K562 (cell line): ENCODE measurements around the gene HDAC1. TPM values are rescaled to one million over a fixed set of nuclear protein-coding genes. Genes with fewer than 3 reads are reported as not detected.

ENCODE experiments used
- ATAC-seq: fragments of 200-7000 bp; cut with Tn5 transposase; 3 replicates; pipeline ENCODE4 v1.9.1; 2020; ENCODE audit warnings: moderate library complexity
- BruUV-seq: library from RNA; stranded (reverse); fragments of 400-500 nt; replicated peaks from 2 replicates; lab custom pipeline; 2021; lab: Mats Ljungman, UMichigan
- CTCF ChIA-PET: fragments of 300-600 bp; formaldehyde crosslinking; extraction: SDS; loops from one replicate; lab custom pipeline; 2021; ENCODE audit warnings: low intra/inter-chr PET ratio; lab: Yijun Ruan, JAX
- POLR2A ChIA-PET: fragments of 300-600, 350-650 bp; sonication (Branson Sonifier 250); formaldehyde crosslinking; extraction: SDS; loops from one replicate; lab custom pipeline; 2021; ENCODE audit warnings: antibody characterized with exemption, inconsistent platforms; lab: Yijun Ruan, JAX
- DNase-seq, 4 experiments: peaks; one replicate each; pipeline versions ENCODE4 v3.0.0 to v3.0.0-alpha.2; 2011 to 2018; ENCODE audit warnings: low spot score in 3 of 4, mixed read lengths in 3 of 4; ENCODE audit errors: extremely low read depth in 1 of 4
- FAIRE-seq: peaks from 2 replicates; lab custom pipeline; 2011; peaks lifted over from hg19 to GRCh38; lab: Jason Lieb, UNC
- H2AFZ ChIP-seq: 2 replicates; pipeline ENCODE4 v1.6.0; 2011; ENCODE audit warnings: low read depth, low read length, control low read depth, inconsistent platforms
- H3K27ac ChIP-seq: fragments of 200-600 bp; 3 replicates; pipeline ENCODE4 v1.8.0; 2011; ENCODE audit warnings: low read depth, mild to moderate bottlenecking, control low read depth, inconsistent platforms, low read length, moderate library complexity, mixed read lengths; ENCODE audit errors: extremely low read depth
- H3K27me3 ChIP-seq, 2 experiments: fragments of 300-600 bp in 1 of 2; 2 replicates in 1 of 2; 3 replicates in 1 of 2; pipeline versions ENCODE4 v1.6.0 to v1.8.0; 2011; ENCODE audit warnings: inconsistent platforms in 2 of 2, low read length in 2 of 2, mild to moderate bottlenecking in 1 of 2, mixed read lengths in 1 of 2, moderate library complexity in 1 of 2; ENCODE audit not compliant: control insufficient read depth in 2 of 2, insufficient read depth in 2 of 2
- H3K36me3 ChIP-seq: fragments of 300-600 bp; 3 replicates; pipeline ENCODE4 v1.8.0; 2011; ENCODE audit warnings: mild to moderate bottlenecking, low read length, inconsistent platforms; ENCODE audit not compliant: control insufficient read depth, insufficient read depth
- H3K4me1 ChIP-seq, 2 experiments: fragments of 200-600 bp in 1 of 2; replicated peaks in 1 of 2; 2 replicates in 1 of 2; 3 replicates in 1 of 2; pipeline versions ENCODE4 v1.5.1 to v1.8.0; 2011; ENCODE audit warnings: inconsistent platforms in 2 of 2, low read length in 2 of 2, mild to moderate bottlenecking in 1 of 2, mixed read lengths in 1 of 2, moderate library complexity in 1 of 2; ENCODE audit not compliant: control insufficient read depth in 2 of 2, insufficient read depth in 2 of 2
- H3K4me2 ChIP-seq: 2 replicates; pipeline ENCODE4 v1.6.1; 2011; ENCODE audit warnings: low read length, control low read depth, inconsistent platforms, mixed read lengths; ENCODE audit not compliant: insufficient read depth
- H3K4me3 ChIP-seq: fragments of 200-600 bp; sonication (generic), shearing (Covaris generic); 2 replicates; pipeline ENCODE4 v1.5.1; 2016; ENCODE audit warnings: control low read depth, inconsistent platforms
- H3K79me2 ChIP-seq: fragments of 200-600 bp; 3 replicates; pipeline ENCODE4 v1.8.0; 2011; ENCODE audit warnings: low read length, inconsistent platforms; ENCODE audit not compliant: control insufficient read depth, insufficient read depth
- H3K9ac ChIP-seq, 2 experiments: 2 replicates each; pipeline versions ENCODE4 v1.6.0 to v1.6.1; 2011; ENCODE audit warnings: low read depth in 2 of 2, low read length in 2 of 2, control low read depth in 1 of 2, inconsistent platforms in 1 of 2, mild to moderate bottlenecking in 1 of 2, mixed read lengths in 1 of 2; ENCODE audit not compliant: insufficient read depth in 1 of 2
- H3K9me1 ChIP-seq: one replicate; pipeline ENCODE4 v1.6.0; 2011; ENCODE audit warnings: inconsistent platforms, mild to moderate bottlenecking, low read length, moderate library complexity; ENCODE audit not compliant: control insufficient read depth, insufficient read depth
- H3K9me3 ChIP-seq: replicated peaks from 2 replicates; pipeline ENCODE4 v1.5.1; 2011; ENCODE audit warnings: low read depth, low read length, inconsistent platforms; ENCODE audit not compliant: control insufficient read depth, insufficient read depth
- H4K20me1 ChIP-seq: replicated peaks from 2 replicates; pipeline ENCODE4 v1.6.1; 2011; ENCODE audit warnings: low read length, inconsistent platforms, mixed read lengths; ENCODE audit not compliant: control insufficient read depth, insufficient read depth
- BRCA1 ChIP-seq, 2 experiments: fragments of 450-650 bp in 1 of 2; sonication (generic) in 1 of 2; formaldehyde crosslinking in 1 of 2; IDR thresholded peaks; 2 replicates each; pipeline versions ENCODE4 v1.5.0 to v1.6.1; 2017 to 2020; ENCODE audit warnings: mild to moderate bottlenecking in 1 of 2, missing genetic modification reagents in 1 of 2
- FOXA3 ChIP-seq, 2 experiments: fragments of 450-650 bp in 1 of 2; sonication (generic) in 1 of 2; formaldehyde crosslinking; IDR thresholded peaks in 1 of 2; conservative IDR thresholded peaks in 1 of 2; 2 replicates each; pipeline versions ENCODE4 v1.4.0 to v1.8.0; 2020 to 2022; ENCODE audit warnings: mild to moderate bottlenecking in 2 of 2, missing genetic modification reagents in 1 of 2
- POLR2AphosphoS5 ChIP-seq: IDR thresholded peaks from 2 replicates; pipeline ENCODE4 v1.6.1; 2011; ENCODE audit warnings: mild to moderate bottlenecking, low read depth, low read length, moderate library complexity; ENCODE audit not compliant: control insufficient read depth, insufficient read depth
- SMARCB1 ChIP-seq: IDR thresholded peaks from 2 replicates; pipeline ENCODE4 v1.6.1; 2011; ENCODE audit warnings: improper control_type of control experiment, low read depth; ENCODE audit not compliant: insufficient read length
- SPI1 ChIP-seq: IDR thresholded peaks from 2 replicates; pipeline ENCODE4 v1.6.1; 2011; ENCODE audit warnings: low read depth, low read length, control low read depth, borderline replicate concordance
- U2AF2 ChIP-seq: fragments of 200-400 bp; formaldehyde crosslinking; optimal IDR thresholded peaks from 2 replicates; pipeline ENCODE3; 2017; ENCODE audit warnings: low read depth, mild to moderate bottlenecking, low read length
- WGBS: fragments of 100-300 bp; shearing (Covaris generic); methylation state at CpG from one replicate; pipeline ENCODE4 v1.1.6; 2016; ENCODE audit warnings: low coverage, mixed read lengths; ENCODE audit not compliant: insufficient coverage; ENCODE audit errors: missing lambda C conversion rate; 5-methylcytosine and 5-hydroxymethylcytosine counted together
- in situ Hi-C: fragments of 300-500 bp; cut with MboI; formaldehyde crosslinking; loops from 4 replicates; pipeline ENCODE4 v1.15.0; 2018; ENCODE audit warnings: inconsistent platforms, mixed read lengths
- intact Hi-C: fragments of 100-400 bp; cut with micrococcal nuclease; formaldehyde crosslinking; loops from 2 replicates; pipeline ENCODE4 v1.14.2; 2022
- polyA plus RNA-seq, 8 experiments: library from polyadenylated mRNA; depleted of rRNA in 4 of 8; stranded (reverse) in 5 of 8; unstranded in 3 of 8; fragments of >200 nt; fragmentation: Nextera tagmentation in 2 of 8; fragmentation: Illumina TruSeq in 1 of 8; extraction: Ambion mirVana in 2 of 8; extraction: Trizol in 1 of 8; gene quantifications; 2 replicates each; pipeline versions ENCODE4 v1.2.1 to v1.2.3, GENCODE V29; 2011 to 2014; ENCODE audit warnings: inconsistent platforms in 1 of 8, missing spikeins in 1 of 8
- total RNA-seq, 7 experiments: library from RNA; depleted of rRNA in 6 of 7; stranded (reverse); fragments of >200 nt in 6 of 7; fragmentation: Illumina TruSeq in 2 of 7; extraction: Trizol in 2 of 7; gene quantifications; 2 replicates each; pipeline versions ENCODE4 v1.2.1 to v1.2.3, GENCODE V29; 2011 to 2021; ENCODE audit warnings: low replicate concordance in 1 of 7

HDAC1 gene
- total and polyA plus RNA-seq, 9 of the 15 experiments (the other 6 are each of a cell fraction or from before 2014, with no cell fraction given), result 169 to 384 (median 193) TPM

DNA sequence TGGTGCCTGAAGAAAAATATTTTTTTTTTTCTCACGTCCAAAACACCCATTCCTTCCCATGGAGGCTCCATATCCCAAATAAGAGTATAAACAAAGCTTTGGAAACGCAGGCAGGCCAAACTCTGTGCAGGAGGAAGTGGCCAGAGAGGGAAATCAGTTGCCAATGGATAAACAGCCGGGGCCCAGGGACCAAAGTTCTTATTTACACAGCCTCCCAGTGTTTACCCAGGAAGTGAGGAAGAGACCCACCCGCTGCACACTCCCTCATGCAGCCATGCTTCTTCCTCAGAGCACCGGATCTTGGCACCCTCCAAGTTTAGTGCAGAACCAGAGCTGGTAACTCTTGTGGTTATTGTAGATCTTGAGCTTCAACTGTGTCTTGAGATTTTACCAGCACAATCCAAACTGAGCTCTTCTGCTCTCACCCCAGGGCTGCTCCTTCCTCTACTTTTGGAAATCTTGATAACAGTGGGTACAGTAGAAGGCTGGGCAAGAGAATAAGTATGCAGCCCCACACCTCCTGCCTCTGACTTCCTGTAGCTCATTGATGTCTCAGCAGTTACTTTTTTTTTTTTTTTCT lies 29.9 kb downstream of the HDAC1 start:
- POLR2A ChIA-PET, result interaction anchor here (0.6 to 6.3 kb wide), 9 partner anchors 10 to 260 kb away, joined by 3 to 75 read pairs (median 4); partner anchors contain the start of gene MARCKSL1
- ATAC-seq, result no peak; the same call in 2 of the 3 replicates

DNA sequence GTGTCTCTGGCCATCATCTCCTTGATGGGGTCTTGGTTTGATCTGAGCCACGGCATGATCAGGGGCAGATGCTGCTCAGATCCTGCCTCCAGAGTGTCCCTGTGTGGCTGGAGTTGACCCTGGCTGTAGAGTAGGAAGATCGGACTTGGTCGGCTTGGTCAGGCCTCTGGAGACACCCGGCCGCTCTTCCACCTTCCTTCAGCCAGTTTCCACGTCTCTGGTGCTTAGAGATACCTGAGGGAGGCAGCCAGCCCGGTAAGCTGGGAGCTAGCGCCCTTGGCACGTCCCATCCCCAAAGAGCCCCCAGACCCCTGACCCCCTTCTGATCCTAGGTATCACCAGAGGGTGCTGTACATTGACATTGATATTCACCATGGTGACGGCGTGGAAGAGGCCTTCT lies 35.3 kb downstream of the HDAC1 start:
- ATAC-seq, result no peak
- peaks cover 93% of the 10 kb centered on the region for H3K36me3 ChIP-seq

More for the DNA sequence above, 29.9 kb downstream of the HDAC1 start:
- Histone ChIP-seq H3K4me2 (no peak overlapping the region), H3K79me2 (peaks cover 7% of the 10 kb centered on the region; the same call in 1 of the 3 replicates), H3K9me1 (no peaks in the 10 kb centered on the region), H4K20me1 (peaks cover under 1% of the 10 kb centered on the region; the same call in 1 of the 2 replicates), H3K27me3 (no peaks in the 10 kb centered on the region), H3K36me3 (peaks cover 83% of the 10 kb centered on the region), H3K9me3 (no peaks in the 10 kb centered on the region), H3K4me1 (no peaks in the 10 kb centered on the region), H3K4me3 (no peak overlapping the region), H2AFZ (no peak overlapping the region), H3K27ac (no peak overlapping the region), H3K9ac (no peak overlapping the region)
- no TSS peak for BruUV-seq
- intact Hi-C loops (no loop called here), in situ Hi-C loops (no loop called here)
- no peak for DNase-seq
- TF ChIP-seq FOXA3 (CRISPR knock-in tag; conservative IDR thresholded peaks at IDR 0.05 in 1 of 2, IDR thresholded peaks at IDR 0.05 in 1 of 2) (peak in 1 of 2 experiments; percentile 76; a peak in 2 of 4 replicates), U2AF2 (no peak), SPI1 (0 out of 2 replicates have a peak, but pooled peaks have one; percentile 9)
- WGBS, result 66% methylated on average over 5 of the region's 5 CpGs
- CTCF ChIA-PET, result no interaction called here
- no peak for FAIRE-seq

More for the DNA sequence above, 35.3 kb downstream of the HDAC1 start:
- intact Hi-C loops (no loop called here), in situ Hi-C loops (no loop called here)
- H2AFZ ChIP-seq, result no peak overlapping the region
- ChIA-PET CTCF (no interaction called here), POLR2A (no interaction called here)
- peaks cover 5% of the 10 kb centered on the region; the same call in 1 of the 2 replicates for H4K20me1 ChIP-seq
- H3K79me2 ChIP-seq, result no peaks in the 10 kb centered on the region
- no peak overlapping the region for H3K27ac ChIP-seq
- no peak overlapping the region for H3K4me3 ChIP-seq
- H3K4me2 ChIP-seq, result no peak overlapping the region
- no TSS peak for BruUV-seq
- no peaks in the 10 kb centered on the region for H3K27me3 ChIP-seq
- H3K9ac ChIP-seq, result 0 out of 4 replicates have a peak overlapping the region, but pooled peaks of 1 of the 2 experiments have one; percentile 17
- H3K4me1 ChIP-seq, result no peaks in the 10 kb centered on the region
- DNase-seq (no peak), FAIRE-seq (no peak)
- TF ChIP-seq SMARCB1 (no peak), BRCA1 (IDR thresholded peaks at IDR 0.05) (no peak), BRCA1 (CRISPR knock-in tag; IDR thresholded peaks at IDR 0.05) (no peak), POLR2AphosphoS5 (0 out of 2 replicates have a peak, but pooled peaks have one; percentile 16)
- no peaks in the 10 kb centered on the region for H3K9me3 ChIP-seq
- peaks cover 3% of the 10 kb centered on the region for H3K9me1 ChIP-seq
- 92% methylated on average over 10 of the region's 11 CpGs for WGBS
